IMR-90 (cell line): ENCODE measurements around the gene SMCHD1. TPM values are rescaled to one million over a fixed set of nuclear protein-coding genes. Genes with fewer than 3 reads are reported as not detected.

Experiments
- ATAC-seq: fragments of 200-7000 bp; cut with Tn5 transposase; 2 replicates; pipeline ENCODE4 v1.9.1; 2020; ENCODE audit warnings: low read depth, mild to moderate bottlenecking, moderate library complexity
- BruUV-seq: library from RNA; stranded (reverse); fragments of 400-500 nt; replicated peaks from 2 replicates; lab custom pipeline; 2021; lab: Mats Ljungman, UMichigan
- CTCF ChIA-PET: fragments of 300-600 bp; formaldehyde crosslinking; extraction: SDS; loops from one replicate; lab custom pipeline; 2021; ENCODE audit warnings: antibody characterized with exemption; lab: Yijun Ruan, JAX
- POLR2A ChIA-PET: fragments of 300-600 bp; sonication (Branson Sonifier 250); formaldehyde crosslinking; loops from one replicate; lab custom pipeline; 2022; ENCODE audit warnings: antibody characterized with exemption; ENCODE audit not compliant: unreplicated experiment; lab: Charles Lee
- DNase-seq: peaks from one replicate; pipeline ENCODE4 v3.0.0; 2013
- H2AFZ ChIP-seq: replicated peaks from 2 replicates; pipeline ENCODE3; 2013; ENCODE audit warnings: low read length, mild to moderate bottlenecking; ENCODE audit not compliant: poor library complexity
- H2AK5ac ChIP-seq: 2 replicates; pipeline ENCODE4 v1.6.1; 2013; ENCODE audit warnings: low read depth, low read length, inconsistent platforms
- H2AK9ac ChIP-seq: replicated peaks from 2 replicates; pipeline ENCODE3; 2013; ENCODE audit warnings: mild to moderate bottlenecking, low read depth, low read length, moderate library complexity; ENCODE audit not compliant: poor library complexity
- H2BK120ac ChIP-seq: 2 replicates; pipeline ENCODE4 v1.6.1; 2013; ENCODE audit warnings: low read depth, low read length, inconsistent platforms
- H2BK15ac ChIP-seq: 3 replicates; pipeline ENCODE4 v1.6.1; 2013; ENCODE audit warnings: low read depth, low read length, inconsistent platforms
- H2BK20ac ChIP-seq: 2 replicates; pipeline ENCODE4 v1.6.1; 2013; ENCODE audit warnings: low read depth, mild to moderate bottlenecking, inconsistent platforms, low read length, moderate library complexity
- H2BK5ac ChIP-seq: 2 replicates; pipeline ENCODE4 v1.6.1; 2013; ENCODE audit warnings: mild to moderate bottlenecking, low read depth, low read length, inconsistent platforms; ENCODE audit not compliant: poor library complexity, severe bottlenecking
- H3K14ac ChIP-seq: replicated peaks from 2 replicates; pipeline ENCODE4 v1.6.1; 2013; ENCODE audit warnings: low read depth, low read length, inconsistent platforms
- H3K18ac ChIP-seq: 2 replicates; pipeline ENCODE4 v1.6.1; 2013; ENCODE audit warnings: low read depth, low read length, control low read depth
- H3K23ac ChIP-seq: 2 replicates; pipeline ENCODE4 v1.6.1; 2013; ENCODE audit warnings: low read depth, low read length, inconsistent platforms
- H3K27ac ChIP-seq: 2 replicates; pipeline ENCODE4 v1.5.1; 2013; ENCODE audit warnings: mild to moderate bottlenecking, control low read depth, low read length; ENCODE audit not compliant: insufficient read depth
- H3K27me3 ChIP-seq: 2 replicates; pipeline ENCODE4 v1.6.1; 2013; ENCODE audit warnings: low read length; ENCODE audit not compliant: control insufficient read depth, insufficient read depth
- H3K36me3 ChIP-seq: 2 replicates; pipeline ENCODE4 v1.6.1; 2013; ENCODE audit warnings: low read length, mixed read lengths; ENCODE audit not compliant: control insufficient read depth, insufficient read depth
- H3K4ac ChIP-seq: 2 replicates; pipeline ENCODE4 v1.6.1; 2013; ENCODE audit warnings: low read depth, low read length, inconsistent platforms
- H3K4me1 ChIP-seq: 2 replicates; pipeline ENCODE4 v1.6.1; 2013; ENCODE audit warnings: low read length, mixed read lengths; ENCODE audit not compliant: control insufficient read depth, insufficient read depth
- H3K4me2 ChIP-seq: 2 replicates; pipeline ENCODE4 v1.6.1; 2013; ENCODE audit warnings: low read depth, mild to moderate bottlenecking, control low read depth, low read length, moderate library complexity
- H3K4me3 ChIP-seq: 2 replicates; pipeline ENCODE4 v1.5.1; 2013; ENCODE audit warnings: low read depth, mild to moderate bottlenecking, control low read depth, low read length, moderate library complexity; ENCODE audit not compliant: insufficient read depth
- H3K56ac ChIP-seq: 2 replicates; pipeline ENCODE4 v1.6.1; 2013; ENCODE audit warnings: low read length, inconsistent platforms; ENCODE audit not compliant: insufficient read depth; ENCODE audit errors: extremely low read depth
- H3K79me1 ChIP-seq, 2 experiments: 2 replicates each; pipeline ENCODE4 v1.6.1; 2013; ENCODE audit warnings: low read length in 2 of 2, inconsistent platforms in 1 of 2, low read depth in 1 of 2
- H3K9ac ChIP-seq: 2 replicates; pipeline ENCODE4 v1.6.1; 2013; ENCODE audit warnings: low read depth, low read length, control low read depth
- H3K9me1 ChIP-seq: 2 replicates; pipeline ENCODE4 v1.6.1; 2013; ENCODE audit warnings: low read length, inconsistent platforms; ENCODE audit not compliant: insufficient read depth
- H3K9me3 ChIP-seq: 2 replicates; pipeline ENCODE4 v1.6.1; 2013; ENCODE audit warnings: low read length; ENCODE audit not compliant: control insufficient read depth, insufficient read depth
- H4K20me1 ChIP-seq: 2 replicates; pipeline ENCODE4 v1.6.1; 2013; ENCODE audit warnings: low read length, inconsistent platforms; ENCODE audit not compliant: insufficient read depth
- H4K5ac ChIP-seq: 2 replicates; pipeline ENCODE4 v1.6.1; 2013; ENCODE audit warnings: mild to moderate bottlenecking, low read depth, low read length, control low read depth
- H4K8ac ChIP-seq, 2 experiments: 2 replicates each; pipeline ENCODE4 v1.6.1; 2013; ENCODE audit warnings: low read depth in 2 of 2, low read length in 2 of 2, control low read depth in 1 of 2, inconsistent platforms in 1 of 2
- H4K91ac ChIP-seq: 2 replicates; pipeline ENCODE4 v1.6.1; 2013; ENCODE audit warnings: low read depth, low read length, inconsistent platforms; ENCODE audit not compliant: insufficient read depth
- CEBPB ChIP-seq: IDR thresholded peaks from 2 replicates; pipeline ENCODE4 v1.6.1; 2012; ENCODE audit warnings: low read depth, low read length, improper control_type of control experiment
- MAZ ChIP-seq: IDR thresholded peaks from 2 replicates; pipeline ENCODE4 v1.6.1; 2012; ENCODE audit warnings: low read depth, mild to moderate bottlenecking, low read length, improper control_type of control experiment, moderate library complexity, borderline replicate concordance
- WGBS, 2 experiments: methylation state at CpG; one replicate each; pipeline versions ENCODE4 v1.1.5 to v1.1.7; 2013; ENCODE audit warnings: missing lambda C conversion rate in 2 of 2; ENCODE audit not compliant: insufficient read length in 1 of 2; ENCODE audit errors: extremely low coverage in 2 of 2; 5-methylcytosine and 5-hydroxymethylcytosine counted together
- dilution Hi-C: fragments of 300-500 bp; cut with HindIII; formaldehyde crosslinking; loops from one replicate; pipeline ENCODE4 v1.14.3; 2018; ENCODE audit warnings: low sequenced_read_pairs; ENCODE audit not compliant: unreplicated experiment
- in situ Hi-C: fragments of 300-500 bp; cut with MboI; formaldehyde crosslinking; loops from 3 replicates; pipeline ENCODE4 v1.14.3; 2019; ENCODE audit warnings: low sequenced_read_pairs, inconsistent platforms, mixed read lengths
- intact Hi-C: fragments of 100-400 bp; cut with micrococcal nuclease; formaldehyde crosslinking; loops from 2 replicates; pipeline ENCODE4 v1.10.0; 2022
- polyA plus RNA-seq, 3 experiments: library from polyadenylated mRNA; depleted of rRNA; stranded (reverse); fragments of >200 nt; gene quantifications; 2 replicates each; pipeline ENCODE4 v1.2.3, GENCODE V29; 2012; ENCODE audit warnings: low replicate concordance in 1 of 3
- total RNA-seq: library from RNA; depleted of rRNA; stranded (reverse); fragments of >200 nt; gene quantifications from 2 replicates; pipeline ENCODE4 v1.2.3, GENCODE V29; 2012

The SMCHD1 gene
- total and polyA plus RNA-seq, 2 of the 4 experiments (the other 2 are of a cell fraction): 14.8 to 47.3 TPM

DNA sequence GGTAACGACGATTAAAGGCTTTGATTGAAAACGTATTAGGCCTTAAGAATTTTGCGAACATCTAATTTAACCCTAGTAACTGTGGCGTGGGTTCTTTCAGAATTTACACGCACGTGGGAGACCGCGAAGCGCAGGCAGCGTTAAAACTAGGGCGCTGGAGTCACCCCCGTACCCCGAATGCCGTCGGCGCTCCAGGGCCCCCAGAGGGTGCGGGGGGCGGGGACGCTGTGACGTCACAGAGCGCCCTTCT is 673 bp upstream of the SMCHD1 start:
- Histone ChIP-seq H2AFZ (peak overlapping the region; percentile 98), H3K4me2 (peak overlapping the region; percentile 91), H4K20me1 (peaks cover 29% of the 10 kb centered on the region), H3K27me3 (no peaks in the 10 kb centered on the region), H3K9me3 (no peaks in the 10 kb centered on the region), H2BK20ac (no peak overlapping the region), H3K9me1 (peaks cover 3% of the 10 kb centered on the region; the same call in 1 of the 2 replicates), H3K18ac (peak overlapping the region; percentile 24; the same call in 1 of the 2 replicates), H2AK5ac (0 out of 2 replicates have a peak overlapping the region, but pooled peaks have one; percentile 26), H2AK9ac (peak overlapping the region; percentile 95), H2BK120ac (peak overlapping the region; percentile 63; the same call in 1 of the 2 replicates), H4K91ac (no peak overlapping the region), H3K9ac (peak overlapping the region; percentile 80), H3K4ac (0 out of 2 replicates have a peak overlapping the region, but pooled peaks have one; percentile 58), H2BK5ac (peak overlapping the region; percentile 56), H3K23ac (peak overlapping the region; percentile 50), H3K36me3 (no peaks in the 10 kb centered on the region), H3K79me1 (peaks cover 0 to 9% of the 10 kb centered on the region in 2 experiments; a peak in 1 of 4 replicates), H3K27ac (peak overlapping the region; percentile 81), H4K5ac (peak overlapping the region; percentile 46), H2BK15ac (peak overlapping the region; percentile 31; the same call in 1 of the 3 replicates), H3K14ac (peak overlapping the region; percentile 31), H4K8ac (peak overlapping the region; percentile 44 to 75; a peak in 2 of 4 replicates), H3K56ac (peak overlapping the region; percentile 37; the same call in 1 of the 2 replicates), H3K4me1 (peaks cover 6% of the 10 kb centered on the region), H3K4me3 (peak overlapping the region; percentile 91)
- intact Hi-C loops (loop anchor here (2.0 to 5.0 kb wide), 3 partner anchors 16 to 112 kb away; no protein-coding TSS in a partner anchor), dilution Hi-C loops (no loop called here), in situ Hi-C loops (no loop called here)
- TF ChIP-seq MAZ (peak; percentile 72; the same call in 1 of the 2 replicates), CEBPB (no peak)
- WGBS, 2 experiments: 0% methylated on average over 6 of the region's 22 CpGs; no CpG with 5 or more reads in 1 of the 2 experiments
- ATAC-seq: peak; percentile 18
- POLR2A ChIA-PET: no interaction called here
- peak; percentile 7 for DNase-seq
- BruUV-seq: no TSS peak
- CTCF ChIA-PET: no interaction called here
